Epithelial cell of prostate (primary cell): Measurements from ENCODE around the gene AGAP1.
"Not testable (repeated sequence)": the region's sequence is repeated elsewhere in the genome, so short reads cannot be mapped to it uniquely, and the experiment has no call there.

Experiments used
- DNase-seq: peaks from one replicate; pipeline ENCODE4 v3.0.0-alpha.2; 2011; ENCODE audit warnings: low read depth, low spot score
- H3K27ac ChIP-seq: fragments of 450-650 bp; 2 replicates; pipeline ENCODE4 v1.5.1; 2017; ENCODE audit warnings: mild to moderate bottlenecking

AGAP1 gene

DNA sequence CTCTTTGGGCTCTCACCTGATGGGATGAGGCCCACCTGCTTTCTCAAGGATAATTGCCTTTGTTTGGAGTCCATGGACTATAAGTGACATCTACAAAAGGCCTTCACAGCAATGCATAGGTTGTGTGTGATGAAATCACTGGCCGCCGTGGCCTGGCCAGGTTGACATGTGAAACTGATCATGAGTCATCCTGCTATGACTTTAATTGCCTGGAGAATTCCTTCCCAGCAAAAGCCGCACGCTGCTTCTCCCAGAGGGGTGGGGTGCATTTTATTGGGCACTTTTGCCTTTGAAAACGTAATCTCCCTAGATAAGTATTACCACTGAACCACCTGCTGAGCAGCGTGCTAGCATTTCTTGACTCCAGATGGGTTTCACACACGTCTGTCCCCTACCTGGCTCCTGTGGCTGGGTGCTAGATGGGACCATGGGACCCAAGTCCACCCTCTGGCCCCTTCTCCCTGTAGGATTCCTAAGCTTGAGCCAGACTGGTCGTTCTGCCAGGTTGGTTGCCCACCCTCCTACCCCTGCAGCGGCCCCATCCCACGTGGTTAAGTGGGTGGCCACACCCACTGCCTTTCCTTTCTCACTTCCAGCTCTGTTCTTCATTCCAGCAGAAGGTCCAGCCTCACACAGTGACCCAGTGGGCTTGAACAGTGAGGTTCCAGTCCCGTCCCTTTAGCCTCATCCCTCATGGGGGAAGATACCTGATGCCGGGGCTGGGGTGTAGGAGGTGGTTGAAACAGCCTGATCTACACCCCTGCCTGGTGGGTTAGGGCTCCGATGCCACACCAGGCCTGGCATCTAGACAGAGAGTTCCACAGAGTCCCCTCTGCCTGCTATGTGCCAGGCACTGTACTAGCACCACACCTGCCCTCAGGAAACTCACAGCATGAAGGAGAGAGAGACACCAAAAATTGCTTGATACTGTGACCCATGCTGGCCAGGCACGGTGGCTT is 584.7 kb downstream of the AGAP1 start:
- peak overlapping the region; percentile 7 for H3K27ac ChIP-seq
- peak; percentile 22 for DNase-seq

DNA sequence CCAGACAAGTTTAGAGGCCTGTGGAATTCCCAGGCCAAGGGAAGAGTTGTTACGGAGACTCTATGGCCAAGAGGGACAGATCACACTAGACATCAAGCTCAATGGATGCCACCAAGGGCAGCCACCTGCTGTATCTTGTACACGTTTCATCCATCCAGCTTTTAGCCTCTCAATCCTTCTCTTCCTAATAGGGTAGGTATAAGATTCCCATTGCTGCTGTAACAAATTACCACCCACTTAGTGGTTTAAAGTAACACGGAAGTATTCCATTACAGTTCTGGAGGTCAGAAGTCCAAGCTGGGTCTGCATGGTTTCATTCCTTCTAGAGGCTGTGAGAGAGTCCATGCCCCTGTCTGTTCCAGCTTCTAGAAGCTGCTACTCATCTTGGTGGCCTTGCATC is 586.6 kb downstream of the AGAP1 start:
- no peak for DNase-seq
- H3K27ac ChIP-seq: no peak overlapping the region

DNA sequence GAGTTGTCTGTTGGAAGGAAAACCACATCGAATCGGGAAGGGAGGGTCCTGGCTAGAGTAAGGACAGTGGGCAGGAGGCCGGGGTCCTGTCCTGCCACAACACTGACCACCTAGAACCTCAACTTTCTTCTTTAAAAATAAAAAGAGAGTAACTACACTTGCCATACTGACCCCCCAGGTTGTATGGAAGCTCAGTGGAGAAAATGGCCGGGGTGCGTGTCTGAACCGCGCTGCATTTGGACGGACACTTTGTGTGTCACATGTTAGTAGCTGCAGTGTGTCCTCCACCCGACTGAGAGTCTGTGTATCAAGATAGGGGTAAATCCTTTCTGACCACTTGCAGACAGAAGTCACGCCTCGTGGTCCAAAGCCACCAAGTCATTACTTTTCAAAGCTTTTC is 587.3 kb downstream of the AGAP1 start:
- H3K27ac ChIP-seq: no peak overlapping the region
- no peak for DNase-seq

DNA sequence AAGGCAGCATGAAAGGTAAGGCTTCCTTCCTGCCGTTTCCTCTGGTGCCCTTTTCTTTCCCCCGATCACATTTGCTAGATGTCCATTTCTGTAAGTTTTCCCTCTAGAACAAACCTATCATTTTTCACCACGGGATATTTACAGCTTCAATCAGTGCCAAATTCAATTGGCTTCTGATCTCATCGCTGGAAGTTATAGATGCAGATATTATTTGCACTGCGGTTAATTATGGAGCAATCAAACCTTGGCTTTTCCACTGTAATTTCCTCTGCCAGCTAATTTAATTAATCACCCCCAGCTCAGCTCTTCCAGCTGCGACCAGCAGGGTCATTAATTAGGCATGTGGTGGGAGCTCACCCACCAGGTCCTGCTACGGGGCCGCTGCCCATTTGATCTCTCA is 588.2 kb downstream of the AGAP1 start:
- H3K27ac ChIP-seq: no peak overlapping the region
- no peak for DNase-seq

DNA sequence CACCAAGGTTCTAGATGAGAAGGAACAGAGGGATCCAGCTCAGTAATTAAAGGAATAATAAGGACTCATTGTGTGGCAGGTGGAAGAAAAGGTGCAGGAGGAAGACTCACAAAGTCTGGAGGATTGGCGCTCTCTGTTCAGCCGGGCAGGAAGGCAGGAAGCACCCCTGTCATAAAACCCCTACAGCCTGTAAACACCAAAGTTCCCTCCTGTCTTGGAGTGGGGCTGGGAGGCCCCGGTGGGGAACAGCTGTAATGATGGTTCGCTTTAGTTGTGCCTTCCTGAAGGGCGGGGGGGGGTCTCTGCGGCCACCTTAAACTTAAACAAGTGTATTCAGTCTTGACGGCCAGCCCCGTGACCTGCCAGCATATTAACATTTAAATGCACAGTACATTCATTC is 590.1 kb downstream of the AGAP1 start:
- no peak overlapping the region for H3K27ac ChIP-seq
- DNase-seq: no peak

DNA sequence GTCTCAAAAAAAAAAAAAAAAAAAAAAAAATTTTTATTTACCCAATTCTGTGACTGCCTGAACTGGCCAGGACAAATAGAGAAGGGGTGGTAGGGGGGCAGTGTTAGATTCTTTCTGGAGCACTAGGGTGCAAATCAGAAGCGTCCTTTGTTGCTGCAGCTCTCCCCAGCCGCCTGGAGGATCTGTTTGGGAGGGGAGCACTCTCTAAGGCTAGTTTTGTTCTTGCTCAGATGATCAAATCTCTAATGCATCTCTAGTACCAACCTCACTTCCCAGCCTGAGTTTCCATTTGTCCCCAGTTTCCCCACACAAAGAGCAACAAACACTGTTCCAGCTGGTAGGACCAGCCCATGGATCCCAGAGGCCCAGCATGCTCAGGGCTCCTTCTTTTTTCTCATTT is 591.4 kb downstream of the AGAP1 start:
- DNase-seq: no peak
- H3K27ac ChIP-seq: no peak overlapping the region

DNA sequence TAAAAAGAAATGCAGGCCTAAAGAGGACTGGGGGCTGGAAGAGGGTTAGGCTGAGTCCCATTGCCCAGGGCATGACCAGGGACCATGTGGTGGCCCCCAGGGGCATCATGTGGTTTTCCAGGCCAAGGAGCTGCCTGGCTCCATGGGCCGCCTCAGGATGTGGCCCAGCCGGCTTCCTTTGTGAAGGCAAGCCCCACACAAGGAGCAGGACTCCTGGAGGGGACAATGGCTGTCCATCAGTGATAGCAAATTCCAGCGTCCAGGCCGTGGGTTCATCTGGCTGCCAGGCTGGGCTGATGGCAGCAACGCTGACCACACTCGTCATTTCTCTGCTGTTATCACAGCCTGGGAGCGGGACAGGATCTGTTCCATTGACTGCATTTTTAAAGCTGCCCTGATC is 591.8 kb downstream of the AGAP1 start:
- no peak for DNase-seq
- H3K27ac ChIP-seq: no peak overlapping the region

DNA sequence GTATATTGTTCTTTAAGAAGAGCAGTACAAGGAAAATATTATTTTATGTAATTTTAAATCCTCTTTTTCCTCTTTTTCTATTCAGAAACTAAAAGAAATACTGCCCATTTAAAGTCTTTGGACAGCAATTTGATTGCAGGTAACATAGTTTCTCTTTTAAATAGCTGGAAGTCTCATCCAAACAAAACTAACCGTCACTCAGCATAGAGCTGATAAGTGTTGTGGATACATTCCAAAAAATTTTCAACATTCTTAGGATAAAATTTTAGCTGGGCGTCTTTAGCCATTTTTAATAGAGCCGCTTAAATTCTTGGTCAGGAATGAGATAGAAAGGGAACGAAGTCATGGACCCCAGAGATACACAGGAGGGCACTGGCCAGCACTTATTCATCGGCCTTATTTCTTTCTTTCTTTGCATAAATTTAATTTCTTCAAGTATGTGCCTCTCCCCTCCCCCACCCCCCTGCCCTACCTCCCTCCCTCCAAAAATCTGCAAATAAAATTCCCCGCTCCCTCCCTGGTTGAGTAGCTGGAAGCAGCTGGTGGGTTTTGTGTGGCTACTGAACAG is 592.6 kb downstream of the AGAP1 start:
- no peak overlapping the region for H3K27ac ChIP-seq

DNA sequence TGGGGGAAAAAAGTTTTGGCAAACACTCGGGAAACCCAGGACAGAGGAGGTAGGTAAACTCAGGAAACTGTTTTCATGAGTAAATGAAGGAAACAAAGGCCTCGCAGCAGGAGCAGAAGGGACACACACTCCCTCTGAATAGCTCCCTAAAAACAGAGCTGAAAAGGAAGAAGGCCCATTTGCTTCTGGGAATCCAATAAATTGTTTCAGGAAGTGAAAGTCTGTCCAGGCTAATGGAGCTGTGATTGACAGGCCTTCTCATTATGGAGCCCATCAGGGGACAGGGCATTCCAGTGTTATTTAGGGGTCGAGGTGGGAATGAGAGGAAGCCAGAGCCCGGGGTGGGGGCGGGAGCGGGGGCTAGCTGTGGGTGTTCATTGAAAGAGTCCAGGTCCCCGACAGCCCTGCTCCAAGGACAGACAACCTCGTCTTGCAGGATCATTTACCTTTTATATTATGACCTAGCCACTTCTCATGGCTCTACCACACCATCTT is 593.2 kb downstream of the AGAP1 start:
- no peak overlapping the region for H3K27ac ChIP-seq
- DNase-seq: no peak

More for the DNA sequence above, 592.6 kb downstream of the AGAP1 start:
- no peak for DNase-seq

DNA sequence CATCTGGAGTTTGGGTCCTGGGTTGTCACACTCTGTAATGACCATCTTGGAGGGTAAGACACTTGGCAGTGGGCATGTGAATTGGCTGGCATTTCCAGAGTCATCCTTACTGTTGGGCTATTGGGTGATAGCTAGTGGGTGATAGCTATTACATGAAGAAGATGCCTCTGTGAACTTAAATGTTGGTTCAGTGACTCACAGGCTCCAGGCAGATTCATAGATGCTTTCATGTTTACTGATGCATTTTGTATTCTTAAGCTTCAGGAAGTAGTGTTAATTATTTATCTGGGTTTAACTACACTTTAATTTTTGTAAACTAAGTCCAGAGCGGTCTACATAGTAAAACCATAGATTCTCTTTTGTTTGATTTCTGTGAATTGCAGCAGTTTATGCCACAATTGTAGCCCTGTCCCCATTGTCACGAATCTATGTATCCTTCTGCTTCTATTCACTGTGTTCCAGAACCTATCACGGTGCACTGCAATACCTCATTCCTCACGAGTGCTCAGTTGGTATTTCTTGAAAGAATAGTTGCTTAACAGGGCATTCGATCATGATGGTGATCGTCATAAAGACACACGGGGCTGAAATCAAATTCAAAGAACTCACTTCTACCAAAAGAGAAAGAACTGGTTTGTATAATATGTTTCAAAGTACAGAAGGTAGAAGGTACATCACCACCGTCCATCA is 594.7 kb downstream of the AGAP1 start:
- H3K27ac ChIP-seq: no peak overlapping the region
- DNase-seq: peak; percentile 6

DNA sequence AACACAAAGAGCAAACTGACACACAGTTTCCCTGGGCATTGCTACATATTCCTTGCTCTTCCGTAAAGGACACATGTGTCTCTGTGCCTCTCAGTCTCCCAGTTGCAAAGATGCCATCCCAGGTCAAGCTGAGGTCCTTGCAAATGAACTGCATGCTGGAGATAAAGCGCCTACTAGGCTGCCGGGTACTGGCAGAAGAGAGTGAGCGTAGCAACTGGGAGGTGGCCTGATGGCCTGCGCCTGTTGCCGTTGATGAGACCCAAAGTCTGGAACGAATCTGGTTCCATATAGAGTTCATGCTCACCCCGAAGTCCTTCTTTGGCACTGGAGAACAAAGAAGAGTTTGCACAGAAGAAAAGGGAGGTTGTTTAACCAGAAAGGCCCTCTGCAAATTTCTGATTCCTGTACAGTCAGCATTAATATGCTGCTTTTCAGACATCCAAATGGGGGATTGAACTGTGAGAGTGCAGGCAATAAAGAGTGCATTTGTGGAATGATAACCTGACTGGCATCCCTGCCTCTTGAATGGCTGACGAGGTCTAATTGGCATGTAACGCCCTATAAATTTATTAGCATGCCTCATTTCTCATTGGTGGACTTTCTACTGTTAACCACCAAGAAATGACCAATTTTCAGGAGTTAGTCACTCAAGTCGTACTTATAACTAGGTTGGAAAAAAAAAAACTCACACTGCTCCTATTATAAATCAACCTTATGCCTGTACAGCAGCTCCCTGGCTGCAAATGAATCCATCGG is 595.6 kb downstream of the AGAP1 start:
- H3K27ac ChIP-seq: no peak overlapping the region
- DNase-seq: no peak

DNA sequence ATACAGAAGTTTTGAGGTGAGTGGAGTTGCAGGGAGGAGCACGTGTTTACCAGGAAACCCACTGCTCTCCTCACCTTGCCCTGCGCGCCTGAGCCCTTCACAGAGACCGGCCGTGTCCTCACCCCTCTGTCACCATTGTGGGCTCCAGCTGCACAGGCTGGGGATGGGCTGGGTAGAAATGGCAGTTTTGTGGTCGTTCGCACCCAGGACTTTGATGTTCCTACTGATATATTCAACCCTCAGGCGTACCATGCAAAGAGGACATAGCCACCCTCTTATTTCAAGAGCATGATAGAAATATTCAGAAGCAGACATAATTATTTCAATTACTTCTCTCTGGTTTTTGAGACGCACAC is 596.2 kb downstream of the AGAP1 start:
- DNase-seq: no peak
- no peak overlapping the region for H3K27ac ChIP-seq

DNA sequence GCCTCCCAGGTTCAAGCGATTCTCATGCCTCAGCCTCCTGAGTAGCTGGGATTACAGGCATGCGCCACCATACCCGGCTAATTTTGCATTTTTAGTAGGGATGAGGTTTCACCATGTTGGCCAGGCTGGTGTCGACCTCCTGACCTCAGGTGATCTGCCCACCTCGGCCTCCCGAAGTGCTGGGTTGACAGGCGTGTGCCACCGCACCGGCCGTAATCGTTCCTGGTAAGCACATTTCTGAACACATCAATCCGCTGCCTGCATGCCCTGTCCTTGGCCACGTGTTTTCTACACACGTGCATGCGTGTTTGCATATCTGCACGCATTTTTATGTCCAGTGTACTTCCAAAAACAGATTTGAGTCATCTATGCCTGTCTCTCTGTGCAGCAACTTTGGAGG is 597.0 kb downstream of the AGAP1 start:
- not testable (repeated sequence) for H3K27ac ChIP-seq, DNase-seq

DNA sequence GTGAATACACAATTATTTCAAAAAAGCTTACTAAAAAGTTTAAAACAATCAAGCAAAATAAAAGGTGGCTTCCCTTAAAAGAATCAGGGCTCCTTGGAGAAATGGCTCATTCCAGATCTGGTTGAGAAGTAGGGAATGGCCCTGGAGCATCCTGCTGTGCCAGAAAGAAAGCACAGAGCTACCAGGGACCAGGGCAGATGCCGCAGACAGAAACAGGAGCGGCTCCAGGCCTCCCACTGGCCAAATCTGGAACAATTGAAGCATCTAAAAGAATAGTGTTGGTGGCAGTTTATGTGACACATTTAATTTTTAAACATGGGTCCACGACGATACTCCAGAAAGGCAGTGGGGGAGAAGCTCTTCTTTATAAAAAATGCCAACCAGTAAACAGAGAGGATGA is 598.9 kb downstream of the AGAP1 start:
- H3K27ac ChIP-seq: no peak overlapping the region
- no peak for DNase-seq

DNA sequence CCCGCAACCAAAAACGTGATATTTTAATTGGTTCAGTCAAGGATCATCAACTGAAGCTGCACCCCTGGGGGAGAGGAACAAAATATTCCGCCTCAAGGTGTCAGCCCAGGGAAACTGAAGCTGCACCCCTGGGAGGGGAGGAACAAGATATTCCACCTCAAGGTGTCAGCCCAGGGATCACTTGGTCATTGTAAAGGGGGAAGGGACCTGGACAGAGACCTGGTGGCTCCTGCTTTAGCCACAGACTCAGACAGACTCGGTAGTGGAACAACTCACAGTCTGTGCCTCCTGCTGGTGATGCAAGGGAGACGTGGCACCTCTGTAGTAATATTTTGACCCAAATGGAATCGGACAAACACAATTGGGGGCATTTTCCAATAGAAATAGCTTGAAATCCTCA is 599.3 kb downstream of the AGAP1 start:
- no peak for DNase-seq
- no peak overlapping the region for H3K27ac ChIP-seq

DNA sequence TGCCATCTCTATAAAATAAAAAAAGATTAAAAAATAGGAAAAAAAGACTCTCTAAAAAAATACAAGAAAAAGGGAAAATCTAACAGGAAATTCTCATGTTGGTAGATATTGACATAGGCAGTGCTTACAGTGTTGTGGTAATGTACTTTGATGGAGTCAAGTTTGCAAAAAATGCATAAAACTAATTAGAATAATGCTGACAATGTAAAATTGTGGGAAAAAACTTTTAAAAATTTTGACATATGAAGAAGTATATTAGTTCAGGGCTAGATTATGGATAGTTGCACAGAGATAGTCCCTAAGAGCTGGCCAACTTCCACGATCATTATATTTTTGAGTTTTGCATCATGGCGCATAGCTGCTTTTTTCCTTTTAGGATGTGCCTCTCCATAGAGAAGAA is 601.7 kb downstream of the AGAP1 start:
- H3K27ac ChIP-seq: no peak overlapping the region
- no peak for DNase-seq

DNA sequence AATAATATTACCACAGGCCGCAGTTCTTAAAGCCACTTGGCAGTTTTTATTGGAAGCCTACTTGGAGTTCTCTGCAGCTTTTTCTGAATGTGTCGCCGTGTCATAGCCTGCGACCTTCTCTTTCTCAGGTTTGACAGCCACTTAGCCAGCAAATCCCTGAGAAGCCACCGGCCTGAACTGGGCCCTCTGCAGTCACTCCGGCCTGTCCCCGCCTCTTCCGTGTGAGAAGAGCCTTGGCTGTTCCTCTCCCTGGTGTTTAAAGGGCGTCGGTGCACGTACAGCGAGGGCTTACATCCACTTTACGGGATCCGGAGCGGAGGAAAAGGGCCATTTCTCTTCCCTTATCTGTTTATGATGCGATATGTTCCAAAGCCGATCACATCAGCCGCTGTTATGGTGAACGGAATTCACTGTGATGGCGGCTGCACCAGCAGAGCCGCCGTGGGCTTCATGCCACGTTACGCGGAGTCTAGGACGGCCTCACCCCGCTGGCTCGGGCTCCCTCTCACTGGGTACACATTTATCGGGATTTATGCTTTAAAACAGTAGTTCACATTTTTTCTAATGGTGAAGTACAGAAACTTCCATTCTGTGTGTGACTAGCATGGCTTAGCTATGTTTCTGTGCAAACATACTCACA is 607.6 kb downstream of the AGAP1 start:
- H3K27ac ChIP-seq: no peak overlapping the region
- DNase-seq: no peak

DNA sequence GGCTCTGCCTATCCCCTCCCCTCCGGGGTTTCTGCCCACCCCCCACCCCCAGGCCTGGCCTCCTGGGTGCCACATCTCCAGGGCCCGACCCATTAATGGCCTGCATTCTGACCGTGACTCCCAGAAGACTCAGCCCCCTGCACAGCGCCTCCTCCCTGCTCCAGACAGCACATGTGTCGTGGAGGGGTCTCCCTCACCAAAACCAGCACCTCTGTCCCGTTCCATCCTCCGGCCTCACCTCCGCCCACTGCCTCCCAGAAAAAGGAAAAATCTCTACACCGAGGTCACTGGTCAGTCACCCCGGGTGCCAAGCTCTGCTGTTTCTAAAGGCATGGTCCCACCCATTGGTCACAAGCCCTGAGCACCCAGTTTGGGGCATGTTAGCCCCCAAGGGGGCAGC is 609.1 kb downstream of the AGAP1 start:
- no peak for DNase-seq
- no peak overlapping the region for H3K27ac ChIP-seq

DNA sequence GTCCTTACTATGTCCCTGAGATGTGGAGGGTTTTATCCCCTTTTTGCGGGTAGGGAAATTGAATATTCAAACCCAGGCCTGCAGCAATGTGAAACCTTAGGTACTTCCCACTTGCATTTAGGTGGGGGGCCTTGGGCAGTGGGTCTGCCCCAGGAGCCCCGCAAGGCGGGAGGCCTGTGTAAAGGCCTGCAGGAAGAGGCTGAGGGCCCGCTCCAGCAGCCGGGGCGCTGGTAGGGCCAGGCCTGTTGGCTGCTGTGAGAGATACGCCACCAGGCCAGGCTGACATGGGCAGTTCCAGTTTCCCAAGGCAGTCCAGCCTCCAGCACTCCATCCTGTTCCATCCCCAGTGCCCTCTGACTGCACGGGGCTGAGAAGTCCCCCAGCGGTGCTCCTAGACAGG is 610.1 kb downstream of the AGAP1 start:
- no peak overlapping the region for H3K27ac ChIP-seq
- no peak for DNase-seq
